GM12891 (cell line): ENCODE results near the gene RABEPK.

Source experiments
- PAX5 ChIP-seq: IDR thresholded peaks from 2 replicates; pipeline ENCODE4 v1.6.1; 2011; ENCODE audit warnings: low read length, moderate library complexity, mild to moderate bottlenecking; ENCODE audit not compliant: insufficient read depth, severe bottlenecking
- POLR2A ChIP-seq: IDR thresholded peaks from 2 replicates; pipeline ENCODE4 v1.6.1; 2011; ENCODE audit warnings: low read depth, low read length, control low read depth
- POLR2AphosphoS5 ChIP-seq: IDR thresholded peaks from 2 replicates; pipeline ENCODE4 v1.6.1; 2011; ENCODE audit warnings: low read depth, low read length, control low read depth
- SPI1 ChIP-seq: IDR thresholded peaks from 2 replicates; pipeline ENCODE4 v1.6.1; 2011; ENCODE audit warnings: low read depth, low read length, control low read depth
- TAF1 ChIP-seq: IDR thresholded peaks from 2 replicates; pipeline ENCODE4 v1.6.1; 2011; ENCODE audit warnings: low read depth, low read length, control low read depth

DNA sequence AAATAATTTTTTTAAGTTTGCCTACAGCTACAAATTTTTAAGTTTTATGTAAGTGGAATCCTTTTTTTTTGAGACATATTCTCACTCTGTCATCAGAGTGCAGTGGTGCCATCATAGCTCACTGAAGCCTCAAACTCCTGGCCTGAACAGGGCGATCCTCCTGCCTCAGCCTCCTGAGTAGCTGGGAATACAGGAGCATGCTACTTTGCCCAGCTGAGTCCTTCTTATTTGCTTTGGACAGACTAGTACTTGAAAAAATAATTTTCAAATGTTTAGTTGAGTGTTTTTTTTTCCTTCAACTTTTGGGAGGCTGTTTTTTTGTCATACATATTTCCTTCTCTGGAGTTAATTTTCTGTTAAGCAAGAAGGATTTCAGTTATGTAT lies 68.7 kb downstream of the RABEPK start:
- TF ChIP-seq TAF1: no peak
- TF ChIP-seq POLR2A: no peak
- no peak for TF ChIP-seq POLR2AphosphoS5
- no peak for TF ChIP-seq PAX5
- TF ChIP-seq SPI1: no peak
